Adipocyte (in vitro differentiated cells): ENCODE results near the gene WDR83.
A peak's percentile ranks its signal among the peaks of the same experiment; 100 is the strongest.

Experiments
- DNase-seq: peaks from one replicate; pipeline ENCODE4 v3.0.0-alpha.2; 2015; ENCODE audit warnings: low read depth
- H3K27me3 ChIP-seq: replicated peaks from 2 replicates; pipeline ENCODE4 v1.7.0; 2013; ENCODE audit warnings: mild to moderate bottlenecking, low read length, moderate library complexity; ENCODE audit not compliant: control insufficient read depth, insufficient read depth
- H3K36me3 ChIP-seq: 2 replicates; pipeline ENCODE4 v1.7.0; 2013; ENCODE audit warnings: low read length, mild to moderate bottlenecking, moderate library complexity; ENCODE audit not compliant: control insufficient read depth, insufficient read depth, severe bottlenecking
- H3K4me1 ChIP-seq: 2 replicates; pipeline ENCODE4 v1.7.0; 2013; ENCODE audit warnings: mild to moderate bottlenecking, low read length, moderate library complexity; ENCODE audit not compliant: control insufficient read depth, insufficient read depth
- H3K4me3 ChIP-seq: 2 replicates; pipeline ENCODE4 v1.7.0; 2013; ENCODE audit warnings: mild to moderate bottlenecking, low read length, moderate library complexity
- H3K9ac ChIP-seq: 2 replicates; pipeline ENCODE4 v1.7.0; 2013; ENCODE audit warnings: mild to moderate bottlenecking, low read length, moderate library complexity
- H3K9me3 ChIP-seq: 2 replicates; pipeline ENCODE4 v1.7.0; 2013; ENCODE audit warnings: mild to moderate bottlenecking, low read length, moderate library complexity; ENCODE audit not compliant: control insufficient read depth

The WDR83 gene

DNA sequence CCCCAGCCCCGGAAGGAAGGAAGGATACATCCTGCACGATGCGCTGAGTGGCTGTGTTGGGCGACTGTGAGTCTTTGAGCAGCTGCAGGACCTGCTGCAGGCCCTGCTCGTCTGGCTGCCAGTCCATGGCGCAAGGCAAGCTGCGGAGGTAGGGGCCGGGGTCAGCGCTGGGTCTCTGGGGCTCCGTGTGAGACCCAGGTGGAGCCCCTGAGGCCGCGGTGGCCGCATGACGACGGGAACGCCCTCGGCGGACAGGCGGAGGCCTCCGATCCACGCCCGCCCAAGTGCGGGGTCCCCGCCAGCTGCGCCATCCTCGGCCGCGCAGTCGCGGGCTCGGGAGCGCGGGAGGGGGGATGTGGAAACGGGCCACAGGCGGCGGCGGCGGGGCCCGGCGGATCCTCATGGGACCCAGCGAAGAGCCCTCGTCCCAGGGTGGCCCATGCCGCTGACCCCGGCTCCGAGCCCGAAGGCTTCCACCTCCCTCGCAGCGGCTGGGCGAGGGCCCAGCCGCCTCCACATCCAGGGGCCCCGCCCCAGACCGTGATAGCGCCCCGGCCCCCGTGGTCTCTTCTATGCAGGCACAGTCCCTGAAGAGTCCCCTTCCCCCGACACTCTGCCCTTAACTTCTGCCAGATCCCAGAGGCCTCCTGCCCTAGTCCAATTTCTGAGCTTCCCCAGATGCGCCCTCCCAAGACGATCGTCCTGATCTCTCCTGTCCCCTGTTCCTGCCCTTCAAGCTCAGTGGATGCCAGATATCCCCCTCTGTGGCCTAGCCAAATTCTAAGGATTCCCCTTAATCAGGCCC, 54.4 kb downstream of the WDR83 start:
- H3K9ac ChIP-seq, result peak overlapping the region; percentile 99

GRCh38 chr19:12721656-12722565, 55.3 kb downstream of the WDR83 start:
- Histone ChIP-seq H3K4me3 (peak overlapping the region; percentile 97), H3K9ac (peak overlapping the region; percentile 99)
- peak; percentile 89 for DNase-seq

More for the DNA sequence above, 54.4 kb downstream of the WDR83 start:
- H3K9me3 ChIP-seq, result no peaks in the 10 kb centered on the region
- peaks cover 20% of the 10 kb centered on the region for H3K36me3 ChIP-seq
- DNase-seq, result peak; percentile 62
- peaks cover 34% of the 10 kb centered on the region for H3K4me1 ChIP-seq
- no peaks in the 10 kb centered on the region for H3K27me3 ChIP-seq
- H3K4me3 ChIP-seq, result peak overlapping the region; percentile 97

GRCh38 chr19:12722566-12723380, 56.2 kb downstream of the WDR83 start:
- Histone ChIP-seq H3K36me3 (peaks cover 10% of the 10 kb centered on the region), H3K9ac (peak overlapping the region; percentile 99), H3K9me3 (no peaks in the 10 kb centered on the region), H3K4me1 (peaks cover 34% of the 10 kb centered on the region), H3K27me3 (no peaks in the 10 kb centered on the region), H3K4me3 (peak overlapping the region; percentile 97)
- peak; percentile 100 for DNase-seq

More at GRCh38 chr19:12721656-12722565, 55.3 kb downstream of the WDR83 start:
- Histone ChIP-seq H3K9me3 (no peaks in the 10 kb centered on the region), H3K4me1 (peaks cover 34% of the 10 kb centered on the region), H3K36me3 (peaks cover 15% of the 10 kb centered on the region), H3K27me3 (no peaks in the 10 kb centered on the region)

DNA sequence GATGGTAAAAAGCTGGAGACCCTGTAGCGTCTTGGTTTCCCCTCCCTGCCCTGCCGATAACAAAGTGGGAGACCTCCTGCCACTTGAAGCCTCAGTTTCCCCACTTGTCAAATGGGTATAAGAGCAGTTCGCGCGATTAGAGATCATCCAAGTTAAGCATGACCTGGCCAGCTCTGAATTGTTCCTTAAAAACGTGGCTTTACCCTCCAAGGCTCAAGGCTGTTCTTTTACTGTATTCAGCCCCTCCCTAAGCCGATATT, 56.7 kb downstream of the WDR83 start:
- H3K9me3 ChIP-seq, result no peaks in the 10 kb centered on the region
- peak overlapping the region; percentile 97 for H3K4me3 ChIP-seq
- peak overlapping the region; percentile 99 for H3K9ac ChIP-seq
- peaks cover 12% of the 10 kb centered on the region for H3K36me3 ChIP-seq
- DNase-seq, result peak; percentile 27
- peaks cover 34% of the 10 kb centered on the region for H3K4me1 ChIP-seq
- H3K27me3 ChIP-seq, result no peaks in the 10 kb centered on the region

- Histone ChIP-seq H3K4me1 (peaks cover 29% of the 10 kb centered on the region), H3K9me3 (no peaks in the 10 kb centered on the region), H3K27me3 (no peaks in the 10 kb centered on the region), H3K36me3 (peaks cover 12% of the 10 kb centered on the region), H3K4me3 (peak within 1 kb of the TSS; percentile 97), H3K9ac (peak within 1 kb of the TSS; percentile 99)
- DNase-seq, result peak; percentile 70
These were observed 57.2 kb downstream of the WDR83 start, which contains the start of gene TNPO2 for GRCh38 chr19:12723641-12724426. TNPO2 (minus strand) TSS chr19:12723932; CDS start chr19:12720977, 2,955 bp downstream.
